Measurements from ENCODE around the gene EFTUD2. TPM values are rescaled to one million over a fixed set of nuclear protein-coding genes. Genes with fewer than 3 reads are reported as not detected.

EFTUD2 gene
- total RNA-seq, 1 donor from 2014 or later, result 57.8 TPM

DNA sequence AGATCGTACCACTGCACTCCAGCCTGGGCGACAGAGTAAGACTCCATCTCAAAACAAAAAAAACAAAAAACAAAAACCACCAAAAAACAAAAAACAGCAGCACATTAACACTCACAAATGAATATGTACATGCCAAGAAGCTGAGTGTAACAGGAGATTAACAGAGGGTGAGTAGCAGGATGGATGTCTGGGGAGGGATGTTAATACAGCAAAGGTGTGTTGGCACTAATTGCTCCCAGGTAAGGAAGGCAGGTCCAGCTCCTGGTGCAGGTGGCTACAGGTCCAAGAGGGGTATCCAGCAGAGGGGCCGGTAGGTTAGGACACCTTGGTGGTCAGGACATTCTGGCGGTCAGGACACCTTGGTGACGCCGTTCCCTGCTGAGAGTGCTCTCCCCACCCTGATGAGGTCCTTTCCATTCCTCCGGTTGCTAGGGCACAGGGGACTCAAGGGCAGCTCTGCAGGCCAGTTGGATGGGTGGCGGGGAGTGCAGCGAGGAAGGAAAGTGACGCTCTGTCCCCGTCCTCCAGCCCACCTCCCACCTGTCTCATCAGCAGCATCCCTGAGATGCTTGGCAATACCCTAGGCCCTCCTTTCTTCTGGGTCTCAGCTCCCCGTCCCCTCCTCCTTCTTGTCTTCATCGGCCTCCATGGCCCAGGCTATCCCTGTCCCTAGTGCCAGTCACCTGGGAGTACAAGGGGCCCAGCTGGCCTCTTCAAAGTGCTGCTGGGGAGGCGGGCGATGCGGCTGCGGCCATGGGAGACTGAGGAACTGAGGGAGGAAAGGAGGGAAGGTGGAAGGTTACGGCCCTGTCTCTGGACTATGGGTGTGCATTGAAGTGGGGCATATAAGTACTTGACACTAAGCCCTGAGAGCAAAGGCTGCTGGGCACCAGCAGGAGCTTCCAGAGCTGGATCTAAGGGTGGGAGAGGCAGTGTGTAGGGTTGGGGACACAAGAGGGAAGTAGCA, 26.8 kb upstream of the EFTUD2 start:
- no peak for DNase-seq (ENCODE audit: low spot score)

DNA sequence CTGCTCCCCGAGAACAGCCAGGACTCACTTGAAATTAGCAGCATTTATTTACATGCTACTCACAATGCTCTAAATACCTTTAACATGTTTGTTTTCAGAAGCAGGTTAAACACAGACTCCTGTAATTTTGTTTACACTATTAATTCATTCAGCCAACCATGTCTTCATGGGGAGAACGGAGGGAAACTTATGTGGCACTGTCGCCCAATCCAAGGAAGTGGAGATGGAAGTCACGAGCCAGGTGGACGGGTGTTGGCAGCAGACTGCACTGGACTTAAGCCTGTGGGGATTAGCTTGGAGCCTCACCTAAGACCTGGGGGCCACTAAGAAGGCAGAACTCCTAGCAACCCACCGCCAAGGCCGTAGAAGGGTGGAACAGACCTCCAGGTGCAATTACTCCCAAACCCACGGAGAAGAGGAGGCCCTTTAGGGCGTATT, 24.9 kb upstream of the EFTUD2 start:
- no peak for DNase-seq (ENCODE audit: low spot score)

DNA sequence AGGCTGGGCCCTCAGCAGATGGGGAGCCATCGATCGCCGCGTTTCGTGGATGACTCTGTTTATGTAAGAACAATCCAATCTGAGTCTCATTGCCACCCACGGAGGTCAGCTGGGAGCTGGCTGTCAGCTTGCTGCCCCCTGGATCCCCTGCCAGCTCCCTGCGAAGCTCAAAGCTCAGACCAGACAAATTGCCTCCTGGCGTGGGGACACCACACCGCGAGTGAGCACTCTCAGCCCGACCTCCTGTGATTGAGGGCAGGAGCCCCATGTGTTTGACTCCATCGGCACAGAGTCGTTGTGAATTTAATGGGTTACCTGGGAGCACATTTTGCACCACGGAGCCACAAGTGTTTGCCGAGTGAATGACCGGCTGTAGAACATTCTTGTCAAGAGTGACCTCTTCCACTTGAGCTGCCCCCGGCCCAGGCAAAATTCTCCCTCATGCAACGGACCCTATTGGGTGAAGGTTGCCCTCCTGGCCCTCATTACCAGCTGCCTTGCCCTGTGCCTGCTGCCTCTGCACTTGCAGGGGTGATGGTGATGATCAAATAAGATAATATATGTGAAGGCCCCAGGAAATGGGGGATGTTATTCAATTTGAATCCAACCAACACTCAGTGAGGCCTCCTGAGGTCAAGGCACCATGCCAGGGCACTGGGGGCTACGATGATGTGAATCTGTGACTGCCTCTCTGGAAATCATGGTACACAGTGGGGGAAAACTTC, 23.7 kb upstream of the EFTUD2 start:
- DNase-seq (ENCODE audit: low spot score), result no peak

DNA sequence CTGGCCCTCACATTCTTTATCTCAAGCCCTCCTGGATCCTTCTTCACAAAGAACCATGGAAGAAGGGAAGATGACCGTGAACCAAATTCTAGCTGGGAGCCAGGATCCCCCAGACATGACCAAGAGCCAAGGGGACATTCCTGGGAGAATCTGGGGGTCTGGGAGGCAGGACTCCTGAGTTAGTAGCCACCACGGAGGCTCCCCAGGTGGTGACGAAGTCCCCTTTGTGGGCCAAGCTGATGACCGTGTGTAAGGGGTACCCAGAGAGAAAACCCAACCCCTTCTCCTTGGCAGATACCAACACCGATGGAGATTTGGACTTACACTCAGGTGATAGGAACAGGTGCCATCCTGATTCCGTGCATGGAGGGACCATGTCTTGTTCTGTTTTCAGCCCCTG, 22.9 kb upstream of the EFTUD2 start:
- DNase-seq (ENCODE audit: low spot score), result no peak

DNA sequence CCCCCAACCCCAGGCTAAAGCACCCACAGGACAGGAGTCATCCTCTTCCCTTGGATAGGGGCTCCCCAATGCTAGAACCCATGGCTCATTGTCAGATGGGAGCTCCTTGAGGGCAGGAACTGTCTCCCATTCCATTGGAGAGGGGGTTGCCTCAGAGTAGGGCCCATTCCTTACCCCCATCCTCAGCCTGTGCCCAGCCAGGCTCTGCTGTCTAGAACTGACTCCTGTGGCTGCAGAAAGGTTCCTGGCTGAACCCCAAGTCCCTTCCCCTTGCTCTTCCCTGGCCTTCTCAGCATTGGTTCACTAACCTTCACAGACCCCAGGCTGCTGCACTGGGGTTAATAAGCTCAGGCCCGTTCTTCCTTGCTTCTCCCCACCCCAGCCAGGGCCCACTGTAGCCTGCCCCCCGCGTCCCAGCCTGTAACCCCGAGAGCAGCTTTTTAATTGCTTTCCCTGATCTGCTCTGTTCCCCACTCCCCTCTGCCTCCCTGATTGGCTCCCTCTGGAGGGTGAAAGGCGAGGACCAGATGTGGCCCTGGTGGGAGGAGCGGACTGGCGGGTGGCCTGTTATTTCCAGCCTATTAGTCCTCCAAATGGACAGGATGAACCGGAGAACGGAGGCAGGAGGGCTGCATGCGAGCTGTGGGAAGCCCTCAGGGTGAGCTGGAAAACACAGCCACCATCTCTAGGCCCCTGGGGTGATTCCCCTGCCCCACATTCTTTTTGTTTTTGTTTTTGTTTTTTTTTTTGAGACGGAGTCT, 22.1 kb upstream of the EFTUD2 start:
- DNase-seq (ENCODE audit: low spot score), result no peak

DNA sequence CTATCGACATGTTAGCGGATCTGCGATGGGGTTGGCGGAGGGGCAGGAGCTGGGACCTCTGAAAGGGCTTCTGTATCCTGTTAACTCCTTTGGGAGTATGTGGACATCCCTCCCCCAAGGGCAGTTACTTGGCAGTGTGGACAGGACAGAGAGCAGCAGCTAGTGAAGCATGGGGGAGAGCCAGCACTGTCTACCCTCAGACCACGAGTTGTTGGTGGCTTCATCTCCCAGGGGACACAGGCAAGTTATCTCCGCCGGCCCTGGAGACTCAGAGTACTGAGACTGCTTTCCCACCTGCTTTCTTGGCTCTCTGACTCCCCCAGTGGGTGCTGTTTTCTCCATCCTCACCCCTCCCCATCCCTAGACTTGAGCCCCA, 21.3 kb upstream of the EFTUD2 start:
- no peak for DNase-seq (ENCODE audit: low spot score)

DNA sequence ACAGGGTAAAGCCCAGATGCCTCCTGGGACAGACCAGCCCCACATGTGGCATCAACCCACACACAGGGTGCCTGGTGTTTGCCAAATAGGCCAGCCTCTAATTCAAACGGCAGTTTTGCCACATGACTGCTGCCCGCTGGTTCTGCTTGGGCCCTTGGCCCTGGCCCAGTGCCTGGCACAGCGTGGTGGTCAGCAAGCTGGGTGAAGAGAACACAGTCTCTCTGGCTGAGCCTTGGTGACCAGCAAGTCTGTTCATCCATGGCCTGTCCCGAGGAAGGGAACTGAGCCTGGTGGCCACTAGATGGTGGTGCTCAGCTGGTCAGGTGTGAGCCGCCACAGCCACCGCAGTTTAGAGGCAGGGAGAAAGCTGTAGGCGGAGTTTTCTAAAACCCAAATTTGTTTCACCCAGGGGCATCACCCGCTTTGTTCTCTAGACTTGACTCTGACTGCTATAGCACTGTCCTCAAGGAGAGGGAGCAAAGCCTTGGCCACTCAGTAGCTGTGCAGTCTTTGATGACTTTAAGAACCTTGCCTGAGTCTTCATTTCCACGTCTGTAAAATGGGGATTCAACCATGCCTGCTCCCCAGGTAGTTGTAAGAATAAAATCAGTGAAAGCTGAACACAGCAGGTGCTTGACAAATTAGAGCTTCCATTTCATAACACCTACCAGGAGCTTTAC, 20.8 kb upstream of the EFTUD2 start:
- peak; percentile 75 for DNase-seq (ENCODE audit: low spot score)

DNA sequence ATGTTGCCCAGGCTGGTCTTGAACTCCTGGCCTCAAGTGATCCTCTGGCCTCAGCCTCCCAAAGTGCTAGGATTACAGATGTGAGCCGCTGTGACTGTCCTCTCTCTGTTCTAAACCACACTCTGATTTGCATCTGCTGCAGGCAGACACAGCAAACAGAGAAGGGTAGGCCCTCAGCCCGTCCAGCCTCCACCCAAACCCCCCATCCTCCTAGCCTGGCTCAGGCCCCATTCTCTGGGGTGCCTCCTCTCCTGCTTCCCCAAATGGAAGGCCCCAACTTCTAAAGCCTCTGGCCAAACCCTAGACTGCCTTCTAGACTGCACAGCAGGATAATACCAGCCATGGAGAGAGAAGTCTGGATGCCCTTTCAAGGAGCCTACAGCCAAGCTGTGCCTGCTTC, 20.2 kb upstream of the EFTUD2 start:
- DNase-seq (ENCODE audit: low spot score), result no peak

DNA sequence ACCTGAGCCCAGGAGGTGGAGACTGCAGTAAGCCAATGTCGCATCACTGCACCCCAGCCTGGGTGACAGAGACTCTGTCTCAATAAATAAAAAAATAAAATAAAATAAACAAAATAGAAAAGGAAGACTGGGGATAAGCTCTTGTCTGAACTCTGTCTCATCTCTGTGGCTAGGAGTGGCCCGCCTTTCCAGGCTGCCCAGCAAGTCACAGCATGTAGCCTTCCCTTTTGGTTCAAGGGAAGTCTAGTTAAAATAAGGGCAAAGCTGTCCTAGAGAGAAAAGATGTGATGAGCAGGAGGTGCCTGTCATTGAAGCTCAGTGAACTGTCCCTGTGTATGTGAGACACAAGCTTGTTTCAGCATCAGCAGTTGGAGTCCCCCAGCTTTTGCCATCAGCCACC, 18.8 kb upstream of the EFTUD2 start:
- no peak for DNase-seq (ENCODE audit: low spot score)

DNA sequence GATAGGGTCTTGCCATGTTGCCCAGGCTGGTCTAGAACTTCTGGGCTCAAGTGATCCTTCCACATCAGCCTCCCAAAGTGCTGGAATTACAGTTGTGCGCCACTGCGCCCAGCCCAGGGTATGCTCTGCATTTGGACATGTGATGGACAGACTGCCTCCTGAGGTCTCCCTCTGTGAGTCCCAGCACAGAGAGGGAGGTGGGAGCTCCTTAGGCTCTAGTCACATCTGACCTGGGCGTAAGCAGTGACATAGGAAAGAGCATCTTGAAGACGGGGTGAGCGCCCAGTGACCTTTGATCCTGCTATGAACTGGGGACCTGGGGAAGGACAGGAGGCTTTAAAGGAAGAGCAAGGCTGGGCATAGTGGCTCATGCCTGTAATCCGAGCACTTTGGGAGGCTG, 18.2 kb upstream of the EFTUD2 start:
- no peak for DNase-seq (ENCODE audit: low spot score)

DNA sequence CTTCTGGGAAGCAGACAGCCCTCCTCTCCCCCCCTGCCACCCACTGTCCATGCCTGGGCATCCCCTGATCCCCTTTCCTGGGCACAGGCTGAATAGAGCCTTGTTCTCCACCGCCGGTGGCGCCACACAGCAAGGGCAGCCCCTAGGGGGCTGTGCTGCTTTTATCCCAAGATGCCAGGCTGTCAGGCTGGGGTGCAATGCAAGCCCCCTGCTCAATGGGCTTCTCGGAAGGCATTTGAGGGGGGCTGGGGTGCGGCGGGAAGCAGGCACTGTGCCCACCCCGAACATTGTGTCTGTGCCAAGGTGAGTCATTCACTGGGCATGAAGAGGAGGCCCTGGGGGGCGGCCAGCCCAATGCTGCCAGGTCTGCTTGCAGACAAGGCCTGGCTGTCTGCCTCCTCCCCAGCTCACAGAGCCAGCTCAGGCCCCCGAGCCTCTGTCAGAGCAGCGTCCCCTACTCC, 17.6 kb upstream of the EFTUD2 start:
- peak; percentile 30 for DNase-seq (ENCODE audit: low spot score)

DNA sequence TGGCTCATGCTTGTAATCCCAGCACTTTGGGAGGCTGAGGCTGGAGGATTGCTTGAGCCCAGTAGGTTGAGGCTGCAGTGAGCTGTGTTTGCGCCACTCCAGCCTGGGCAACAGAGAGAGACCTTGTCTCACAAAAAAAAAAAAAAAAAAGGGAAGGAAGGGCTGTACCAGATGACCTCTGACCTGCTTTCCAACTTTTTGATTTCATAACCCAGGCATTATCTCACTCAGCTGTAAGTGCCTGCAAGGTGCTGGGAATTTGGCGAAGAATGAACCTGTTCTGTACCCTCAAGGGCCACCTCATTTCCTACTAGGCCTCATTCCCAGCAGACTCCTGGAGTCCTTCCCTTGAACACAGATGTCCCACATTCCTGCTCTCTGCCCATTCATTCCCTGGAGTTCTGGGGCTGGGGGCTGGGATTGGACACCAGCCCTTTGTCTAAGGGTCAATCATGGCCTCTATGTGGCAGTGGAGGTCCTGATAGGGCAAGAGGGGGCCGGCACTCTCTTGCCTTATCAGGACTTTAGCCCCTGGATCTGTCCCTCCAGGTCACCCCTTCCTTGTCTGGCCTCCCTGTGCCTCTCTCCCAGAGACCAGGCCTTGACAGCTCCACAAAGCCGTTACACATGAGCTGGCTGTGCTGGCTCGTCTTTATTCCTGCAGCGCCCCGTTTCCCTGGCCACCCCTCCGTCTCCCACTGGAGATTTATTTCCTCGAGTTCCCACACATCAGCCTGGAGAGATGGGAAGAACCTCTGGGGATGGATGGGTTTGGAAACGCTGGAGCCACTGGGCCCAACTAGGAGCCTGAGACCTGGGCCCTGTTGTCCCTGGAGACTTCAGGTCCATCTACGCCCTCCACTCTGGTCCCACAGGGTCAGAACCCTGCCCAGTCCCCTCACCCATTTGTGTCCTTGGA, 16.9 kb upstream of the EFTUD2 start:
- no peak for DNase-seq (ENCODE audit: low spot score)

DNA sequence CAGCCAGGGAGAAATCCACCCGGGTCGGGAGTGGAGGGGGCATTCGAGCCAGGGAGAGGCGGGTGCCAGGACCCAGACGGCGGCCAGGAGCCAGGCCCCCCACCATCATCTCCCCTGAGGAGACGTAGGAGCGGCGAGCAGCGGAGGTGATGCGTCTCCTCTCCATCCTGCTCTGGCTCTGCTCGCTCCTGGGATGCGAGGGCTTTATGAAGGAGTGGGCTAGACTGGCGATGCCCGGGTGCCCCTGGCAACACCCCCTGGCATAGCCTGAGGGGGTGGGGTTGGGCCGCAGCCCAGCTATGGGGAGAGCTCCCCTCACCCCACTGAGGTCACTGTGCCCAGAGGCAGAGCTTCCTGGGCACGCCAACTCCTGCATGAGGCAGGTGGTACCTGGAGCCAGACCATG, 16.1 kb upstream of the EFTUD2 start, which contains the start of gene GFAP:
GFAP (minus strand) TSS at position 180 of the 406 bp plus-strand sequence; CDS start at position 166, 14 bp downstream.
- DNase-seq (ENCODE audit: low spot score), result no peak

DNA sequence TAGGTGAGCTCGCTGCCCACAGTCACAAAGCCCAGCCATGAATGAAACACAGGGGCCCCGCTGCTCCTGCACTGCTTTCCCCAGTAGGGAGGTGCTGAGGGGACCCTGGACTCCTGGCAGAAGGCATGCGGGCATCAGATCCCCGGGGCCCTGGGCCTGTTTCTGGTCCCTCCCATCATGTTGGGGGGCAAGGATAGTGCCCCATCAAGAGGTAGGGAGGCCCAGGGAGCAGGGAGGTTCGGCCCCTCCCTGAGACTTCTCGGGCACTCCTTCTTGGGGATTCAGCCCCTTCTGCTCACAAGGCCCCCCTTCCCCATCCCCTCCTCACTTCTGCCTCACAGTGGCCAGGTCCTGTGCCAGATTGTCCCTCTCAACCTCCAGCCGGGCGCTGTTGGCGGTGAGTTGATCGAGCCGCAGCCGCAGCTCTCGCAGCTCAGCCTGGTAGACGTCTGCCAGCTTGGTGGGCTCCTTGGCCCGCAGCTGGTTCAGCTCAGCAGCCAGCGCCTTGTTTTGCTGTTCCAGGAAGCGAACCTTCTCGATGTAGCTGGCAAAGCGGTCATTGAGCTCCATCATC, 15.5 kb upstream of the EFTUD2 start:
- DNase-seq (ENCODE audit: low spot score), result no peak

DNA sequence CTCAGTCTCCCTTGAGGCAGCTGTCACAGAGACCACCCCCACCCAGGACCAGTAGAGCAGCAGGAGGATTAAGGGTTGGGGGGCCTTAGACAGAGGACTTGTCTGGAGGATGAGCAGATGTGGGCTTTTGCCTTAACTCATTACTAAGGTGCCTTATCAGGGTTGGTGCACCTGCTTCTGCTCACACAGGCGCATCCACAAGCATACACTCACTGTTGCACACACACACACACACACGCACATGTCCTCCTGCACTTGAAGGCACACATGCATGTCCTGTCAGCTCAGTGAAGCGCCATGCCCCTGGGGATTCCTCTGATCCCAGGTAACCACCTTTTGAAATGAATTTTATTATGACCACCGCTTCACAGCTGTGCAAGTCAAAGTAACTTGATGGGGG, 14.9 kb upstream of the EFTUD2 start:
- DNase-seq (ENCODE audit: low spot score), result no peak

DNA sequence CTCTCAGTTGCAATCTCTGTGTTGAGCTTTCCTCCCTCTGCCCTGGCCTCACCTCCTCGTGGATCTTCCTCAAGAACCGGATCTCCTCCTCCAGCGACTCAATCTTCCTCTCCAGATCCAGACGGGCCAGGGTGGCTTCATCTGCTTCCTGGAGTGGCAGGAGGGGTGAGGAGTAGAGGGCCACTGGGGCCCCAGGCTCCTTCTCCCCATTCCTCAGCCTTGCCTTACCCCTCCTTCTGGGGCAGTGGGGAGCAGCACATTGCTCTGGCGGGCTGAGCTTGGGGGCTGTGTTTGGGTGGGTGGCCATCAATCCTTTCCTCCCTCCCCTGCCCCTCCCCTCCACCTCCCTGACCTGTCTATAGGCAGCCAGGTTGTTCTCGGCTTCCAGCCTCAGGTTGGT, 14.4 kb upstream of the EFTUD2 start:
- DNase-seq (ENCODE audit: low spot score), result no peak

DNA sequence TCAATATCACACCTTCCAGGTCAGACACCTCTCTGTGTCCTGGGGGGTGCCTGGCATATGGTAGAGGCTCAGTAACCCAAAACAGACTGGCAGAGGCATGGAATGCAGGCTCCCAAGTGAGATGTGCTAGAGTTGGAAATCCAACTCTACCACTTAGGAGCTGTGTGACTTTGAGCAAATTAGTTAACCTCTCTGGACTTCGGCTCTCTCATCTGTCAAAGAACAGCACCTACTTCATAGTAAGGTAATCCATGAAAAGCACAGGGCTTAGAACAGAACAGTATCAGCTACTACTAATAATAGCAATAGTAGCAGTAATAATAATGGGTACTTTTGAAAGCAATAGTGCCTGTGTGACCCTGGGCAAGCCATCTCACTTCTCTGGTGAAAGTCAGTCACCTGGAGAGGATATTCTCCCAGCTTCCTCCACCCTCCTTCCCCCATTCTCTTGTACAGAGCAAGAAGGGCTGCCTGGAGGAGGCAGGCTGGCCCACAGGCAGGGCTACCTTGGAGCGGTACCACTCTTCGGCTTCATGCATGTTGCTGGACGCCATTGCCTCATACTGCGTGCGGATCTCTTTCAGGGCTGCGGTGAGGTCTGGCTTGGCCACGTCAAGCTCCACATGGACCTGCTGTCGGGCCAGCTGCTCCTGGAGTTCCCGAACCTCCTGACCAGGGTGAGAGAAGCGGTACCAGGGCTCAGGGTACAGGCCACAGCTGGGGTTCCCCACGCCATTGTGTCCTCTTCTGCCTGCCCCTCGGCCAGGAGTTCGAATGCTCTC, 13.7 kb upstream of the EFTUD2 start:
- no peak for DNase-seq (ENCODE audit: low spot score)

DNA sequence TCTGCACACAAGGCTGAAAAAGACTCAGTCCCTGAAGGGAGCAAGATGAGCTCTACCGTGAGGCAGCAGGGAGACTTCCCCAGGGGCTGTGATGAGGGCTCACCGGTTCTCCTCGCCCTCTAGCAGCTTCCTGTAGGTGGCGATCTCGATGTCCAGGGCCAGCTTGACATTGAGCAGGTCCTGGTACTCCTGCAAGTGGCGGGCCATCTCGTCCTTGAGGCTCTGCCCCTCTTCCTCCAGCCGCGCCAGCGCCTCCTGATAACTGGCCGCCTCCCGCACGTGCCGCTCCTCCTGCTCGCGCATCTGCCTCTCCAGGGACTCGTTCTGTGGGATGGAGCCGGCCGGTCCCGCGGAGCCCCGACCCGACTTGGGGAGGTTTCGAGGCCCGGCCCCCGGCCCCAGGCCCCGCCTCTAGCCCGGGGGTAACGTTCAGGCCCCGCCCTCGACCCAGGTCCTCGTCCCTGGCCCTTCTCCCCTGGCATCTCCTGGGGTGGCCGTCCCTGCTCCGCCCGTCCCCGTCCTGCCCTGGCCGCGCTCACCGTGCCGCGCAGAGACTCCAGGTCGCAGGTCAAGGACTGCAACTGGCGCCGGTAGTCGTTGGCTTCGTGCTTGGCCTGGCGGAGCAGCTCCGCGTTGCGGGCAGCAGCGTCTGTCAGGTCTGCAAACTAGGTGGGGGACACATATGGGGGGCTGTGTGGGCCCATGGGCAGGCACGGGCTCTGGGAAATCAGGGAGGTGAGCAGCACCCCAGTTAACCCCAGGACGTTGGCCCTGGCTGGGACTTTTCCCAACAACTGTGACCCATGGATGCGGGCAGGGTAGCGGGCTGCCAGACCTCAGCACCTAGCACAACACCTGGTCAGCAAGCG, 12.1 kb upstream of the EFTUD2 start:
- peak; percentile 42 for DNase-seq (ENCODE audit: low spot score)
